PC-3 (cell line): Measurements from ENCODE around the gene OR52W1.

Source experiments
- CTCF ChIP-seq: fragments of 300-600 bp; sonication (generic); conservative IDR thresholded peaks from 2 replicates; pipeline ENCODE4 v1.5.1; 2017; ENCODE audit warnings: antibody characterized with exemption, low read depth, mild to moderate bottlenecking, low read length
- EZH2 ChIP-seq: fragments of 300-600 bp; sonication (generic); IDR thresholded peaks from one replicate; pipeline ENCODE4 v1.6.1; 2017; ENCODE audit warnings: antibody characterized with exemption, mild to moderate bottlenecking, low read length; ENCODE audit not compliant: unreplicated experiment

GRCh38 chr11:6228520-6228919, 29.5 kb downstream of the OR52W1 start:
- TF ChIP-seq CTCF (no peak), EZH2 (no peak)
